GM12878 (cell line): ENCODE measurements around the gene ME3. TPM values are rescaled to one million over a fixed set of nuclear protein-coding genes. Genes with fewer than 3 reads are reported as not detected.

Experiments used
- ATAC-seq: fragments of 200-7000 bp; cut with Tn5 transposase; 3 replicates; pipeline ENCODE4 v1.9.1; 2020; ENCODE audit warnings: mild to moderate bottlenecking, moderate library complexity
- BruUV-seq: library from RNA; stranded (reverse); fragments of 400-500 nt; replicated peaks from 2 replicates; lab custom pipeline; 2021; lab: Mats Ljungman, UMichigan
- CTCF ChIA-PET: fragments of 300-600 bp; sonication (Branson Sonifier 250); formaldehyde crosslinking; extraction: SDS; loops from one replicate; lab custom pipeline; 2021; ENCODE audit warnings: inconsistent platforms; lab: Yijun Ruan, JAX
- POLR2A ChIA-PET: fragments of 350-600 bp; formaldehyde crosslinking; extraction: SDS; loops from one replicate; lab custom pipeline; 2021; ENCODE audit warnings: inconsistent platforms; lab: Charles Lee
- RAD21 ChIA-PET: fragments of 300-600 bp; sonication (Branson Sonifier 250); formaldehyde crosslinking; loops from one replicate; lab custom pipeline; 2023; ENCODE audit warnings: antibody characterized with exemption; ENCODE audit not compliant: unreplicated experiment; lab: Charles Lee
- SMC1A ChIA-PET: fragments of 300-600 bp; sonication (Branson Sonifier 250); formaldehyde crosslinking; loops from one replicate; lab custom pipeline; 2023; ENCODE audit not compliant: unreplicated experiment, uncharacterized antibody; lab: Charles Lee
- DNase-seq: peaks from one replicate; pipeline ENCODE4 v3.0.0-alpha.2; 2011; ENCODE audit warnings: low read depth, low spot score
- FAIRE-seq: peaks from 3 replicates; lab custom pipeline; 2011; peaks lifted over from hg19 to GRCh38; lab: Jason Lieb, UNC
- H2AFZ ChIP-seq: 2 replicates; pipeline ENCODE4 v1.6.0; 2011; ENCODE audit warnings: low read depth, low read length, control low read depth; ENCODE audit not compliant: control insufficient read depth
- H3K27ac ChIP-seq: 2 replicates; pipeline ENCODE4 v1.5.1; 2011; ENCODE audit warnings: control low read depth; ENCODE audit not compliant: control insufficient read depth, insufficient read depth
- H3K27me3 ChIP-seq, 2 experiments: replicated peaks in 1 of 2; 2 replicates each; pipeline versions ENCODE4 v1.6.0 to v1.6.1; 2011; ENCODE audit warnings: low read length in 1 of 2; ENCODE audit not compliant: control insufficient read depth in 2 of 2, insufficient read depth in 2 of 2
- H3K36me3 ChIP-seq, 2 experiments: 2 replicates each; pipeline ENCODE4 v1.5.1; 2011; ENCODE audit warnings: low read length in 1 of 2; ENCODE audit not compliant: control insufficient read depth in 2 of 2, insufficient read depth in 2 of 2
- H3K4me1 ChIP-seq: 2 replicates; pipeline ENCODE4 v1.6.1; 2011; ENCODE audit warnings: mild to moderate bottlenecking, low read length, moderate library complexity, mixed read lengths; ENCODE audit not compliant: control insufficient read depth, insufficient read depth
- H3K4me2 ChIP-seq: 2 replicates; pipeline ENCODE4 v1.6.0; 2011; ENCODE audit warnings: control low read depth; ENCODE audit not compliant: control insufficient read depth, insufficient read depth
- H3K4me3 ChIP-seq: fragments of 200-600 bp; sonication (generic); 2 replicates; pipeline ENCODE4 v1.5.1; 2016
- H3K79me2 ChIP-seq: 2 replicates; pipeline ENCODE4 v1.6.0; 2011; ENCODE audit warnings: low read length; ENCODE audit not compliant: control insufficient read depth, insufficient read depth
- H3K9ac ChIP-seq: 2 replicates; pipeline ENCODE4 v1.8.0; 2011; ENCODE audit warnings: low read length, control low read depth, mixed read lengths; ENCODE audit not compliant: control insufficient read depth, insufficient read depth
- H3K9me3 ChIP-seq: replicated peaks from 3 replicates; pipeline ENCODE4 v1.5.1; 2011; ENCODE audit warnings: mild to moderate bottlenecking, low read length; ENCODE audit not compliant: control insufficient read depth, insufficient read depth
- H4K20me1 ChIP-seq: 2 replicates; pipeline ENCODE4 v1.6.0; 2011; ENCODE audit not compliant: control insufficient read depth, insufficient read depth
- CBX5 ChIP-seq: sonication (generic); IDR thresholded peaks from 2 replicates; pipeline ENCODE4 v1.6.1; 2016; ENCODE audit warnings: low read depth, moderate library complexity, mild to moderate bottlenecking, inconsistent platforms
- EP300 ChIP-seq, 2 experiments: fragments of 150-350 bp in 1 of 2; IDR thresholded peaks; 2 replicates each; pipeline ENCODE4 v1.6.1; 2011 to 2012; ENCODE audit warnings: low read depth in 2 of 2, low read length in 2 of 2, borderline replicate concordance in 1 of 2, improper control_type of control experiment in 1 of 2, inconsistent platforms in 1 of 2; ENCODE audit not compliant: control insufficient read depth in 1 of 2
- GATAD2B ChIP-seq: fragments of 450-650 bp; conservative IDR thresholded peaks from 2 replicates; pipeline ENCODE4 v1.6.1; 2017; ENCODE audit warnings: low read depth, mild to moderate bottlenecking, moderate library complexity
- LARP7 ChIP-seq: fragments of 450-650 bp; IDR thresholded peaks from 2 replicates; pipeline ENCODE4 v1.6.1; 2017; ENCODE audit warnings: mild to moderate bottlenecking
- NFIC ChIP-seq: IDR thresholded peaks from 2 replicates; pipeline ENCODE4 v1.6.1; 2012; ENCODE audit warnings: low read depth, mild to moderate bottlenecking, inconsistent platforms, low read length, moderate library complexity
- NR2C1 ChIP-seq: fragments of 450-650 bp; IDR thresholded peaks from 2 replicates; pipeline ENCODE4 v1.6.1; 2017; ENCODE audit warnings: antibody characterized with exemption, mild to moderate bottlenecking, moderate library complexity
- WGBS: methylation state at CpG from one replicate; pipeline ENCODE4 v1.1.6; 2016; ENCODE audit warnings: low lambda C conversion rate; ENCODE audit not compliant: insufficient replicate concordance, insufficient coverage; ENCODE audit errors: missing lambda C conversion rate; 5-methylcytosine and 5-hydroxymethylcytosine counted together
- in situ Hi-C: fragments of 300-500 bp; cut with MboI; formaldehyde crosslinking; loops from 9 replicates; pipeline ENCODE4 v1.14.3; 2018; ENCODE audit warnings: mixed read lengths
- intact Hi-C: fragments of 100-400 bp; cut with micrococcal nuclease; formaldehyde crosslinking; loops from one replicate; pipeline ENCODE4 v1.14.2; 2022; ENCODE audit not compliant: unreplicated experiment
- polyA plus RNA-seq, 11 experiments: library from polyadenylated mRNA; depleted of rRNA in 4 of 11; unstranded in 6 of 11; stranded (reverse) in 5 of 11; fragments of >200 nt; fragmentation: Nextera tagmentation in 4 of 11; fragmentation: Illumina TruSeq in 1 of 11; extraction: Ambion mirVana in 4 of 11; extraction: Trizol in 1 of 11; gene quantifications; 1 replicate in 1 of 11; 2 replicates in 10 of 11; pipeline versions ENCODE4 v1.2.1 to v1.2.3, GENCODE V29; 2011 to 2016; ENCODE audit warnings: inconsistent platforms in 2 of 11, missing spikeins in 2 of 11, low read depth in 1 of 11
- total RNA-seq, 4 experiments: library from RNA; depleted of rRNA in 3 of 4; stranded (reverse); fragments of >200 nt in 3 of 4; fragmentation: Illumina TruSeq in 1 of 4; extraction: Trizol in 1 of 4; gene quantifications; 2 replicates each; pipeline versions ENCODE4 v1.2.1 to v1.2.3, GENCODE V29; 2013 to 2021
- TF ChIP-seq, protein P1 (sequence below): fragments of 450-650 bp; IDR thresholded peaks from 2 replicates; pipeline ENCODE4 v1.6.1; 2017; ENCODE audit warnings: borderline replicate concordance

ME3 gene
- total and polyA plus RNA-seq, 10 of the 15 experiments (the other 5 are each of a cell fraction or from before 2014, with no cell fraction given), result 0.06 to 0.40 (median 0.19) TPM; not detected in 2

DNA sequence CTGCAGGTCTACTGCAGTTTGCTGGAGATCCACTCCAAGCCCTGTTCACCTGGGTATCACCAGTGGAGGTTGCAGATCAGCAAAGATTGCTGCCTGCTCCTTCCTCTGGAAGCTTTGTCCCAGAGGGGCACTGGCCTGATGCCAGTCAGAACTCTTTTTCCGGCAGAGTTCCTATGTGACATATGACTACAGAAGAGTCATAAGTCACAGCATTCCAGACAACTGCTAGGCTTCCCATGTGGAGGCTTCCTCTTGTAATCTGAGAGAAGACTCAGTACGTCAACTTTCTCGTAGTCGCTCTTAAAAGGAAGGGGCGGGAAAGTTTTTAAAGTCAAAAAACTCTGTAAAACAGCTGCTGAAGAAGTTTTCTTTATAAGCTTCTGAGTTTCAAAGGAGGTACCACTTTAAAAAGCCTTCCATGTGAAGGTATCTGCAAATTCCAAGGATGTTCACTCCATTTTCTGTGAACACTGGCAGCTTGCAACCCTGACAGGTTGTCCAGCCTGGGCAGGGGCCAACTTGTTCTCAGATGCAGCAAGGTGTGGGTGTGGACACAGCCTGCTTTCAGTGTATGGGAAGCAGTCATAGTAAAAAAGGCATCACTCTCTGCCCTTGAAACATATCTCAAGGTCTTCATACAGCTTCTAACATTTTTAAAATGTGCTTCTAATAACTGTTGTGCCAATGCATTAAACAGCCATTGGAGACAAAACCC, 97.8 kb downstream of the ME3 start:
- H3K9ac ChIP-seq, result no peak overlapping the region
- no peak overlapping the region for H3K27ac ChIP-seq
- H3K4me1 ChIP-seq, result no peaks in the 10 kb centered on the region
- BruUV-seq, result no TSS peak
- H3K27me3 ChIP-seq, result peaks cover 1 to 2% of the 10 kb centered on the region in 2 experiments; a peak in 3 of 4 replicates
- CTCF ChIA-PET, result interaction anchor here (0.6 to 2.2 kb wide), 6 partner anchors 9 to 34 kb away, joined by 3 to 6 read pairs (median 4); no protein-coding TSS in a partner anchor
- intact Hi-C loops (no loop called here), in situ Hi-C loops (no loop called here)
- FAIRE-seq, result no peak
- no peak overlapping the region for H3K4me3 ChIP-seq
- no peaks in the 10 kb centered on the region for H4K20me1 ChIP-seq
- DNase-seq, result no peak
- H3K9me3 ChIP-seq, result no peaks in the 10 kb centered on the region
- SMC1A ChIA-PET, result interaction anchor here (1.3 to 2.6 kb wide), 5 partner anchors 14 to 120 kb away, joined by 3 to 7 read pairs (median 3); no protein-coding TSS in a partner anchor
- TF ChIP-seq LARP7, result no peak
- no peak for TF ChIP-seq NFIC
- TF ChIP-seq, protein P1, sequence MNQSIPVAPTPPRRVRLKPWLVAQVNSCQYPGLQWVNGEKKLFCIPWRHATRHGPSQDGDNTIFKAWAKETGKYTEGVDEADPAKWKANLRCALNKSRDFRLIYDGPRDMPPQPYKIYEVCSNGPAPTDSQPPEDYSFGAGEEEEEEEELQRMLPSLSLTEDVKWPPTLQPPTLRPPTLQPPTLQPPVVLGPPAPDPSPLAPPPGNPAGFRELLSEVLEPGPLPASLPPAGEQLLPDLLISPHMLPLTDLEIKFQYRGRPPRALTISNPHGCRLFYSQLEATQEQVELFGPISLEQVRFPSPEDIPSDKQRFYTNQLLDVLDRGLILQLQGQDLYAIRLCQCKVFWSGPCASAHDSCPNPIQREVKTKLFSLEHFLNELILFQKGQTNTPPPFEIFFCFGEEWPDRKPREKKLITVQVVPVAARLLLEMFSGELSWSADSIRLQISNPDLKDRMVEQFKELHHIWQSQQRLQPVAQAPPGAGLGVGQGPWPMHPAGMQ, result no peak
- no peak for TF ChIP-seq EP300 (IDR thresholded peaks at IDR 0.05; ENCODE audit: borderline replicate concordance in 1 of 2, control insufficient read depth in 1 of 2, low read depth in 2 of 2, low read length in 2 of 2)
- no peak for TF ChIP-seq CBX5
- TF ChIP-seq GATAD2B, result no peak
- no peak for TF ChIP-seq NR2C1
- TF ChIP-seq, all 136 proteins: peak for 0
- POLR2A ChIA-PET, result interaction anchor here (0.6 kb wide), 1 partner anchor 70 kb away, joined by 5 read pairs; no protein-coding TSS in a partner anchor
- no peaks in the 10 kb centered on the region for H3K36me3 ChIP-seq
- no peak overlapping the region for H2AFZ ChIP-seq
- WGBS, result 42% methylated on average over 5 of the region's 5 CpGs
- RAD21 ChIA-PET, result interaction anchor here (1.0 kb wide), 1 partner anchor 118 kb away, joined by 3 read pairs; no protein-coding TSS in a partner anchor
- no peak for ATAC-seq
- H3K4me2 ChIP-seq, result no peak overlapping the region
- H3K79me2 ChIP-seq, result no peaks in the 10 kb centered on the region
